ENCODE data around the gene GRK6. TPM values are rescaled to one million over a fixed set of nuclear protein-coding genes. Genes with fewer than 3 reads are reported as not detected.

The GRK6 gene
- polyA plus RNA-seq, 1 donor = 16.6 TPM

- H3K9me3 ChIP-seq (ENCODE audit: control insufficient read depth, low read depth, low read length) = no peaks in the 10 kb centered on the region
- H3K36me3 ChIP-seq (ENCODE audit: control insufficient read depth, insufficient read depth, low read length) = peaks cover 40% of the 10 kb centered on the region
- H3K4me1 ChIP-seq (ENCODE audit: control insufficient read depth, insufficient read depth, low read length) = peaks cover 20% of the 10 kb centered on the region
- H3K27me3 ChIP-seq (ENCODE audit: control insufficient read depth, insufficient read depth, low read length) = no peaks in the 10 kb centered on the region
- DNase-seq = no peak
- no peak overlapping the region for H3K27ac ChIP-seq (ENCODE audit: low read length)
- WGBS (ENCODE audit: insufficient coverage, low lambda C conversion rate) = 80% methylated on average over 1 of the region's 43 CpGs
- no peak overlapping the region for H3K4me3 ChIP-seq (ENCODE audit: low read length)
Measured at GRCh38 chr5:177491429-177491945, 65.0 kb downstream of the GRK6 start.

DNA sequence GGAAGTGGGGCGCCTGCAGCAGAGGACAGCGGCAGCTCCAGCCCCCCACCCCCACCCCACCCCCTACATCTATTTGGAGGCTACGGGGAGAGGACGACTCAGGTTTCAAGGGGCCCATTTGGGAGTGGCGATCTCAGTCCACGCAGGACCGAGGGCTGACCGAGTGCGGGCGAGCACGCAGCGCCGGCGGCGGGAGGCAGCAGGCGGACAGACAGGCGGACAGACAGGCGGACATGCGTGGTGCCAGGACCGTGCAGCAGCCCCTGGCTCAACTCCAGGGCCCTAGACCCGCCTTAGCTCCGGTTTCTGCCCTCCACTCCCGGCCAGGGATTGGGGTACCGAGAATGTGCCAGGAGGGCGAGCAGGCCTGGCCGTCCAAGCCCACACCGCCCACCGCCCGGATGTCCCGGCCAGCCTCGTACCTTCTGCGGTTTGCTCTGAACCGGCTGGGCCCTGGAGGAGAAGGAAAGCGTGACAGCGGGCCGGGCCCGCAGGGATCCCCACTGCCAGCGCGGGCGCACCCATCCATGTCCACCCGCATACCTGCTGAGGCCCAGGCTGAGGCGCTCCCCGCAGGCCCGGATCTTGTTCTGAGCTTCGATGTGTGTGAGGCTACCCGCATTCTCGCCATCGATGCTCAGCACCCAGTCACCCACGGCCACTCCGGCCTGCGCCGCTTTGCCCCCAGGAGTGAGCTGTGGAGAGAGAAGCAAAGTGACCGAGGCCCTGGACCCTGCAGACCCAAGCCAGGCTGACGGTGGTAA is 65.7 kb downstream of the GRK6 start:
- Histone ChIP-seq H3K27ac (ENCODE audit: low read length) (no peak overlapping the region), H3K4me3 (ENCODE audit: low read length) (no peak overlapping the region), H3K4me1 (ENCODE audit: control insufficient read depth, insufficient read depth, low read length) (peaks cover 22% of the 10 kb centered on the region), H3K27me3 (ENCODE audit: control insufficient read depth, insufficient read depth, low read length) (no peaks in the 10 kb centered on the region), H3K36me3 (ENCODE audit: control insufficient read depth, insufficient read depth, low read length) (peaks cover 40% of the 10 kb centered on the region), H3K9me3 (ENCODE audit: control insufficient read depth, low read depth, low read length) (no peaks in the 10 kb centered on the region)
- DNase-seq = no peak
- WGBS (ENCODE audit: insufficient coverage, low lambda C conversion rate) = 100% methylated on average over 4 of the region's 54 CpGs

Other genes with a start within 250 kb of the GRK6 start
- gene RAB24, start 123.0 kb upstream of the GRK6 start, polyA plus RNA-seq = 77.5 TPM
- gene PRELID1, start 122.9 kb upstream of the GRK6 start, polyA plus RNA-seq = 271 TPM
- 14.9 TPM for gene MXD3, start 114.8 kb upstream of the GRK6 start, polyA plus RNA-seq
- gene LMAN2, start 75.0 kb upstream of the GRK6 start, polyA plus RNA-seq = 161 TPM
- gene RGS14, start 68.8 kb upstream of the GRK6 start, polyA plus RNA-seq = 20.0 TPM
- gene SLC34A1, start 42.2 kb upstream of the GRK6 start, polyA plus RNA-seq = not detected
- not detected for gene PFN3, start 26.0 kb upstream of the GRK6 start, polyA plus RNA-seq
- 1.0 TPM for gene F12, start 17.1 kb upstream of the GRK6 start, polyA plus RNA-seq
- 1.7 TPM for gene PRR7, start 20.1 kb downstream of the GRK6 start, polyA plus RNA-seq
- 49.5 TPM for gene DBN1, start 47.0 kb downstream of the GRK6 start, polyA plus RNA-seq
- gene PDLIM7, start 70.9 kb downstream of the GRK6 start, polyA plus RNA-seq = 118 TPM
- gene DOK3, start 83.2 kb downstream of the GRK6 start, polyA plus RNA-seq = 4.7 TPM
- gene DDX41, start 90.3 kb downstream of the GRK6 start, polyA plus RNA-seq = 94.2 TPM
- gene FAM193B, start 127.9 kb downstream of the GRK6 start, polyA plus RNA-seq = 76.8 TPM
- 119 TPM for gene TMED9, start 165.5 kb downstream of the GRK6 start, polyA plus RNA-seq
- gene B4GALT7, start 173.5 kb downstream of the GRK6 start, polyA plus RNA-seq = 22.5 TPM

Measured in large intestine (tissue), 3 donors.